ENCODE results near the gene TRIM72.

DNA sequence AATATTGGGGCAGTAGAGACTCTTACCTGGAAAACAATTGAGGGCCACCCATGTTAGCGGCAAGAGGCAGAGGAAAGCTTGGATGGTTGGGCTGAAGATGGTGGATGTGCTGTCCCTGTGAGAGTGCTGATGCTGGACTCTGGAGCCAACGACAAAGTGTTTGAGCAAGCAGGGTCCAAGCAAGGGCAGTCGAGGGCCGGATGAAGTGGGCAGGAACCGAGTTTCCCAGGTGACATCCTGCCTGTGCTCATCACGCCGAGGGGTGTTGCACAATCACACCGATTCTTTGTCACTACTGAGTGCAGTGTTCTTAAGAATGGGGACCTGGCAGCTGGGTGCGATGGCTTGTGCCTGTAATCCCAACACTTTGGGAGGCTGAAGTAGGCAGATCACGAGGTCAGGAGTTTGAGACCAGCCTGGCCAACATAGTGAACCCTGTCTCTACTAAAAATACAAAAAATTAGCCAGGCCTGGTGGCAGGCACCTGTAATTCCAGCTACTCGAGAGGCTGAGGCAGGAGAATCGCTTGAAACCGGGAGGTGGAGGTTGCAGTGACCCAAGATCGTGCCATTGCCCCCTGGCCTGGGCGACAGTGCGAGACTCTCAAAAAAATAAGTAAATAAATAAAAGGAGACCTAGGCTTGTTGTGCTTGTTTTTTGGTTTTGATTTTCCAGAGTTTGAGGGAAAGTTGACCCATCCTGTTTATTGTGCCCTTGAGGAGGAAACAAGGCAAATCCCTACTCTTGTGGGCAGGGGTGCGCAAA, 17.4 kb upstream of the TRIM72 start:
- TF ChIP-seq EZH2 (IDR thresholded peaks at IDR 0.05; ENCODE audit: borderline replicate concordance, low read depth, low read length, severe bottlenecking) (no peak), POLR2AphosphoS5 (IDR thresholded peaks at IDR 0.05; ENCODE audit: insufficient read depth, low read depth, low read length) (no peak), JUN (IDR thresholded peaks at IDR 0.05; ENCODE audit: borderline replicate concordance, insufficient read depth, insufficient read length, low read depth) (no peak), POLR2A (IDR thresholded peaks at IDR 0.05; ENCODE audit: low read depth, low read length) (no peak)
- TF ChIP-seq, protein P1, sequence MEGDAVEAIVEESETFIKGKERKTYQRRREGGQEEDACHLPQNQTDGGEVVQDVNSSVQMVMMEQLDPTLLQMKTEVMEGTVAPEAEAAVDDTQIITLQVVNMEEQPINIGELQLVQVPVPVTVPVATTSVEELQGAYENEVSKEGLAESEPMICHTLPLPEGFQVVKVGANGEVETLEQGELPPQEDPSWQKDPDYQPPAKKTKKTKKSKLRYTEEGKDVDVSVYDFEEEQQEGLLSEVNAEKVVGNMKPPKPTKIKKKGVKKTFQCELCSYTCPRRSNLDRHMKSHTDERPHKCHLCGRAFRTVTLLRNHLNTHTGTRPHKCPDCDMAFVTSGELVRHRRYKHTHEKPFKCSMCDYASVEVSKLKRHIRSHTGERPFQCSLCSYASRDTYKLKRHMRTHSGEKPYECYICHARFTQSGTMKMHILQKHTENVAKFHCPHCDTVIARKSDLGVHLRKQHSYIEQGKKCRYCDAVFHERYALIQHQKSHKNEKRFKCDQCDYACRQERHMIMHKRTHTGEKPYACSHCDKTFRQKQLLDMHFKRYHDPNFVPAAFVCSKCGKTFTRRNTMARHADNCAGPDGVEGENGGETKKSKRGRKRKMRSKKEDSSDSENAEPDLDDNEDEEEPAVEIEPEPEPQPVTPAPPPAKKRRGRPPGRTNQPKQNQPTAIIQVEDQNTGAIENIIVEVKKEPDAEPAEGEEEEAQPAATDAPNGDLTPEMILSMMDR (IDR thresholded peaks at IDR 0.05; ENCODE audit: extremely low read depth in 1 of 2, insufficient read depth in 1 of 2, low read depth in 1 of 2, low read length in 2 of 2), result no peak

Measured in endothelial cell of umbilical vein (primary cell).